GM23248 (cell line): ENCODE measurements around the gene KATNB1. TPM values are rescaled to one million over a fixed set of nuclear protein-coding genes. Genes with fewer than 3 reads are reported as not detected.

Source experiments
- DNase-seq: peaks from one replicate; pipeline ENCODE4 v3.0.0-alpha.2; 2015
- H2AFZ ChIP-seq: fragments of 200-600 bp; sonication (generic); 2 replicates; pipeline ENCODE4 v1.6.1; 2016; ENCODE audit warnings: antibody characterized with exemption
- H3F3A ChIP-seq: fragments of 200-600 bp; sonication (generic); 2 replicates; pipeline ENCODE4 v1.6.1; 2016; ENCODE audit warnings: mild to moderate bottlenecking, antibody characterized with exemption, mixed run types; ENCODE audit not compliant: insufficient read depth
- H3K27ac ChIP-seq: fragments of 200-600 bp; sonication (generic); 2 replicates; pipeline ENCODE4 v1.5.1; 2016; ENCODE audit warnings: mild to moderate bottlenecking
- H3K27me3 ChIP-seq: fragments of 200-600 bp; sonication (generic); replicated peaks from 2 replicates; pipeline ENCODE4 v1.6.1; 2016; ENCODE audit warnings: mild to moderate bottlenecking; ENCODE audit not compliant: insufficient read depth
- H3K36me3 ChIP-seq: fragments of 200-600 bp; sonication (generic); 2 replicates; pipeline ENCODE4 v1.6.1; 2016; ENCODE audit warnings: low read depth, mild to moderate bottlenecking
- H3K4me1 ChIP-seq: fragments of 200-600 bp; sonication (generic); 2 replicates; pipeline ENCODE4 v1.6.1; 2016; ENCODE audit warnings: mild to moderate bottlenecking; ENCODE audit not compliant: insufficient read depth
- H3K4me2 ChIP-seq: fragments of 200-600 bp; sonication (generic); one replicate; pipeline ENCODE4 v1.6.1; 2016; ENCODE audit warnings: mild to moderate bottlenecking; ENCODE audit not compliant: unreplicated experiment
- H3K4me3 ChIP-seq: fragments of 200-600 bp; sonication (generic); 2 replicates; pipeline ENCODE4 v1.5.1; 2016; ENCODE audit warnings: mild to moderate bottlenecking
- H3K79me2 ChIP-seq: fragments of 200-600 bp; sonication (generic); 2 replicates; pipeline ENCODE4 v1.6.1; 2016; ENCODE audit warnings: mild to moderate bottlenecking; ENCODE audit not compliant: insufficient read depth
- H3K9ac ChIP-seq: fragments of 200-600 bp; sonication (generic); 2 replicates; pipeline ENCODE4 v1.6.1; 2016; ENCODE audit warnings: mild to moderate bottlenecking
- H3K9me2 ChIP-seq: fragments of 200-600 bp; sonication (generic); 2 replicates; pipeline ENCODE4 v1.6.1; 2016; ENCODE audit warnings: mixed run types, mild to moderate bottlenecking, moderate library complexity; ENCODE audit not compliant: insufficient read depth
- H3K9me3 ChIP-seq: fragments of 200-600 bp; sonication (generic); one replicate; pipeline ENCODE4 v1.6.1; 2017; ENCODE audit warnings: low read depth
- H4K20me1 ChIP-seq: fragments of 200-600 bp; sonication (generic); 2 replicates; pipeline ENCODE4 v1.6.0; 2016; ENCODE audit not compliant: insufficient read depth
- EZH2 ChIP-seq: fragments of 200-600 bp; sonication (generic); IDR thresholded peaks from 2 replicates; pipeline ENCODE4 v1.6.1; 2018; ENCODE audit warnings: antibody characterized with exemption, mild to moderate bottlenecking; ENCODE audit not compliant: insufficient read depth, poor library complexity, severe bottlenecking
- EZH2phosphoT487 ChIP-seq: fragments of 200-600 bp; sonication (generic); IDR thresholded peaks from 2 replicates; pipeline ENCODE4 v1.6.1; 2018; ENCODE audit warnings: antibody characterized with exemption, moderate library complexity, mild to moderate bottlenecking, low read depth; ENCODE audit not compliant: insufficient read depth
- WGBS, 2 experiments: methylation state at CpG; one replicate each; pipeline ENCODE4 v1.1.6; 2015 to 2017; ENCODE audit warnings: low lambda C conversion rate in 2 of 2, low coverage in 1 of 2; ENCODE audit errors: missing lambda C conversion rate in 2 of 2; 5-methylcytosine and 5-hydroxymethylcytosine counted together
- in situ Hi-C: fragments of 300-500 bp; cut with MboI; formaldehyde crosslinking; loops from 2 replicates; pipeline ENCODE4 v1.15.0; 2020
- polyA plus RNA-seq: library from polyadenylated mRNA; unstranded; fragments of >200 nt; fragmentation: Nextera tagmentation; extraction: Ambion mirVana; gene quantifications from 2 replicates; pipeline ENCODE4 v1.2.1, GENCODE V29; 2016
- total RNA-seq: library from RNA; depleted of rRNA; stranded (reverse); fragments of >200 nt; shearing (Covaris generic); gene quantifications from 2 replicates; pipeline ENCODE4 v1.2.3, GENCODE V29; 2014

KATNB1 gene
- total and polyA plus RNA-seq, 2 experiments from 2014 or later = 19.3 to 20.2 TPM

DNA sequence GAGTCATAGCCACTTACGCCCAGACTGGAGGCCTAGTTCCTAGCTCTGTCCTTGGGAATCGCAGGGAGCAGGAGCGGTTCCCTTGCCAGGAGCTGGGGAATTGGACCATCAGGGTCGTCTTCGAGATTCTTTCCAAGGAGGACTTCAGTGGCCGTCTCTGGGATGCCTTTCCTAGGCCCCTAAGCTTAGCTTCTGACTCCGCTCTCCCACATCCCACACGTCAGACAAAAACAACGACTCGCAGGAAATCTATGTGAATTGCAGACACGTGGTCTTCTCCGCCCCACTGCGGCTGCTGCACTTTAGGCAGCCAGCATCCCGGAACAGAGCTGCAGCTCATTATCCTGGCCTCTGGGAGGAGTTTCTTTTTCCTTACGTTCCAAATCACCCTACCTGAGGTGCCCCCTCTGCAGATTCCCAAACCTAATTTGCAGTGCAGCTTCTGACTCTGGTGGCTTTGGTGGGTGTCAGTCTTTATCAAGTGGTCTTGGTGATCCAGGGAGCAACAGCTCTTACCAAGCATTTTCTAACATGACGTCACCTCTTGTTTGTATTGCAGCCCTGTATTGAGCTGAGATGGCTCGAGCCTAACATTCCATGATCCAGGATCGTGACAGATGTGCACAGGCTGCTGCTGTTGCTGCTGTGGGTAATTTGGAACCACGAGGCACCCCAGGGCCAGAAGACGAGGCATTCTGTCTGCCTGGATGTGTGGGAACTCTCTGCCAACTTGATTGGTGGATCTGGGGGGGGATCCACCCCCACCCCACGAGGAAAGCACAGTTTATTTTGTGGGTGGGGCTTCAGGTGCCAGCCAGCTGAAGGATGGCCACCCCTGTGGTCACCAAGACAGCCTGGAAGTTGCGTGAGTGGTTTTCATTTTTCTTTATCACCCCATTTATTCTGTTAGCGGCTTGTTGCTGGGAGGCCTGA lies 1.1 kb downstream of the KATNB1 start:
- peaks cover 33% of the 10 kb centered on the region for H3F3A ChIP-seq
- H2AFZ ChIP-seq = peak overlapping the region; percentile 87
- H3K9me2 ChIP-seq = no peaks in the 10 kb centered on the region
- H3K79me2 ChIP-seq = peaks cover 17% of the 10 kb centered on the region; the same call in 1 of the 2 replicates
- peak overlapping the region; percentile 94 for H3K9ac ChIP-seq
- H3K4me1 ChIP-seq = peaks cover 22% of the 10 kb centered on the region
- H3K9me3 ChIP-seq = no peaks in the 10 kb centered on the region
- TF ChIP-seq EZH2 (no peak), EZH2phosphoT487 (no peak)
- 6 to 11% methylated on average over 23 of the region's 23 CpGs for WGBS, 2 experiments
- no peaks in the 10 kb centered on the region for H3K36me3 ChIP-seq
- peak overlapping the region; percentile 90 for H3K27ac ChIP-seq
- H3K27me3 ChIP-seq = no peaks in the 10 kb centered on the region
- H4K20me1 ChIP-seq = no peaks in the 10 kb centered on the region
- peak; percentile 93 for DNase-seq
- in situ Hi-C loops = no loop called here
- H3K4me3 ChIP-seq = peak overlapping the region; percentile 79
- H3K4me2 ChIP-seq = peak overlapping the region; percentile 97

- in situ Hi-C loops = no loop called here
- no peaks in the 10 kb centered on the region for H3K9me3 ChIP-seq
- no peak overlapping the region for H3K27ac ChIP-seq
- TF ChIP-seq EZH2 (no peak), EZH2phosphoT487 (no peak)
- H4K20me1 ChIP-seq = no peaks in the 10 kb centered on the region
- no peak overlapping the region for H2AFZ ChIP-seq
- no peak overlapping the region for H3K9ac ChIP-seq
- H3K79me2 ChIP-seq = peaks cover 17% of the 10 kb centered on the region; the same call in 1 of the 2 replicates
- WGBS, 2 experiments = 90 to 97% methylated on average over 7 of the region's 7 CpGs
- H3K36me3 ChIP-seq = no peaks in the 10 kb centered on the region; the same call in 1 of the 2 replicates
- H3K27me3 ChIP-seq = no peaks in the 10 kb centered on the region
- H3K9me2 ChIP-seq = no peaks in the 10 kb centered on the region
- H3K4me3 ChIP-seq = no peak overlapping the region
- H3F3A ChIP-seq = peaks cover 13% of the 10 kb centered on the region; the same call in 1 of the 2 replicates
- H3K4me2 ChIP-seq = no peak overlapping the region
- DNase-seq = no peak
- H3K4me1 ChIP-seq = peaks cover 14% of the 10 kb centered on the region
Observed at GRCh38 chr16:57738844-57739243, 3.3 kb downstream of the KATNB1 start.

- no peaks in the 10 kb centered on the region for H3K9me2 ChIP-seq
- H3K9me3 ChIP-seq = no peaks in the 10 kb centered on the region
- 95 to 97% methylated on average over 18 of the region's 18 CpGs for WGBS, 2 experiments
- peaks cover 13% of the 10 kb centered on the region; the same call in 1 of the 2 replicates for H3F3A ChIP-seq
- no peak overlapping the region for H2AFZ ChIP-seq
- no peaks in the 10 kb centered on the region for H4K20me1 ChIP-seq
- TF ChIP-seq EZH2phosphoT487 = no peak
- no peak for TF ChIP-seq EZH2
- H3K27me3 ChIP-seq = no peaks in the 10 kb centered on the region
- no peak overlapping the region for H3K4me2 ChIP-seq
- H3K27ac ChIP-seq = no peak overlapping the region
- peaks cover 9% of the 10 kb centered on the region for H3K4me1 ChIP-seq
- peaks cover 17% of the 10 kb centered on the region; the same call in 1 of the 2 replicates for H3K79me2 ChIP-seq
- no peak for DNase-seq
- no peaks in the 10 kb centered on the region; the same call in 1 of the 2 replicates for H3K36me3 ChIP-seq
- in situ Hi-C loops = no loop called here
- no peak overlapping the region for H3K9ac ChIP-seq
- H3K4me3 ChIP-seq = no peak overlapping the region
Observed at GRCh38 chr16:57739756-57740422, 4.3 kb downstream of the KATNB1 start.

DNA sequence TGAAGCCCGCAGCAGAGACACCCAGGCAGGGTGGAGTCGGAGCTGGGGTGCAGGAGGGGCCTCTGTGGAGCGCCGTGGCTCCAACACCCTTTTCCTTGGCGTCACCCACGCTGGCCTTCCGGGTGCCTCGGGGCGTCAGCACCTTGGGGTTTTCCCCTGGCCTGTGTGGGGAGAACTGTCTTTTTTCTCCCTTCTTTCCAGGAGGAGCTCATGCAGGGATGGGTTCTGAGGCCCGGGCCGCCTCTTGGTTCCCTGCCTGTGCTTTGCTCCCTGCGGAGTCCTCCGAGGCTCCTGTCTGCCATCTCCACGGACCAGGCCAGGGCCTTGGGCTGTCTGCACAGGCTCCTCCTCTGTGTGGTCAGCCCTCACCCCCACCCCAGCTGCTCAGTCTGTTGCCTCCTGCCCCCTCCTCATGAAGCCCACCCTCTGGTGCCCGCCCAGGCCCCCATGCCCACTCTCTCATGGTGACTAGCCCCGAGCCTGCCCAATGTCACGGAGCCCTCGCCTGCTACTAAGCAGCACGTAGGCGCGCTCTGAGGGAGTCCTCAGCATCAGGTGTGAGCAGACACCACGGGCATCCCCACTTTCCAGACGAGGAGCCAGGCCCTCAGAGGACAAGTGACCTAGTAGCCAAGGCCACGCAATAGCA lies 5.0 kb downstream of the KATNB1 start:
- TF ChIP-seq EZH2 = no peak
- TF ChIP-seq EZH2phosphoT487 = no peak
- 86 to 95% methylated on average over 22 to 23 of the region's 24 CpGs for WGBS, 2 experiments
- in situ Hi-C loops = no loop called here

More for the DNA sequence above, 5.0 kb downstream of the KATNB1 start:
- Histone ChIP-seq H3K4me3 (no peak overlapping the region), H2AFZ (no peak overlapping the region), H3K27me3 (no peaks in the 10 kb centered on the region), H3K9ac (no peak overlapping the region), H3K27ac (no peak overlapping the region), H3K9me3 (no peaks in the 10 kb centered on the region), H3K79me2 (peaks cover 17% of the 10 kb centered on the region; the same call in 1 of the 2 replicates), H3K36me3 (no peaks in the 10 kb centered on the region; the same call in 1 of the 2 replicates), H3K4me2 (no peak overlapping the region), H3K4me1 (peaks cover 9% of the 10 kb centered on the region), H3K9me2 (no peaks in the 10 kb centered on the region), H4K20me1 (no peaks in the 10 kb centered on the region), H3F3A (peaks cover 13% of the 10 kb centered on the region; the same call in 1 of the 2 replicates)
- no peak for DNase-seq
